Left colon (tissue), 2 donors: ENCODE measurements around the gene TEX36. TPM values are rescaled to one million over a fixed set of nuclear protein-coding genes. Genes with fewer than 3 reads are reported as not detected.

ENCODE experiments used
- ATAC-seq: fragments of 200-7000 bp; cut with Tn5 transposase; one replicate; pipeline ENCODE4 v1.9.1; 2020; ENCODE audit warnings: mild to moderate bottlenecking, moderate library complexity
- DNase-seq, 2 donors: peaks; one replicate each; pipeline ENCODE4 v3.0.0-alpha.2; 2020
- intact Hi-C, 2 donors: fragments of 100-400 bp; cut with DNase I in 1 of 2; cut with micrococcal nuclease in 1 of 2; formaldehyde crosslinking; loops; one replicate each; pipeline versions ENCODE4 v1.11.2 to v1.14.0; 2022; cut with DNase I, micrococcal nuclease
- total RNA-seq, 2 donors: library from RNA; stranded (reverse); fragmentation: NEBNext Ultra II Directional; extraction: Animal tissue kit (Norgen Biotek cat#: 25700); gene quantifications; one replicate each; pipeline ENCODE4 v1.2.1, GENCODE V29; 2021
- donor health status: DM: no; HTN: no; CAD: no.
- donor health status: DM: yes; HTN: yes; CAD: no.

TEX36 gene
- total RNA-seq, 2 donors from 2014 or later, result not detected

DNA sequence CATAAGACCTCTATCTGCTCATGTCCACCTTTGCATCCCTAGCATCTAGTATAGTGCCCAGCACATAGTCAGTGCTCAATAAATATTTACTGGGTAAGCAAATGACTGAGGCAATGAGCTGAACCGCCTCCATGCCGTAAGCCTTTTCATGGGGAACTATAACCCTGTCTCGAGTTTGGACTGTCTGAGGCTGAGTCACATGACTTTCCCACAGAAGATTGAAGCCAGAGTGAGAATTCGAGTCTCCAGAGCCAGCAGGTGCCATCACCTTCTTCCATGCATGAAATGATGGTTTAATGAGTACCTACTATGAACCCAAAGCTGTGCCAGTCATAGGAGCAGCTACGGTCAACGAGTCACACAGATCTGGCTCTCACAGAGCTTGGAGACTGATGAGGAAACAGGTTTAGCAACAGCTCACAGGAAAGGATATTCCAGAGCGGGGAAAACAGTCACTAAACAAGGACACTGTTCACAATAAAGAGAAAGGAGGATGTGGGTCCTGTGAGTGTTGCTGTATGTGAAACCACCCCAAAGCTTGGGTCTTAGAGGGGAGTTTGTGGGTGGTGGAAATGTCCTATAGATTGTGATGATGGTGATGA lies 75.2 kb downstream of the TEX36 start:
- intact Hi-C loops, result no loop called here
- ATAC-seq (no peak), DNase-seq (no peak)

DNA sequence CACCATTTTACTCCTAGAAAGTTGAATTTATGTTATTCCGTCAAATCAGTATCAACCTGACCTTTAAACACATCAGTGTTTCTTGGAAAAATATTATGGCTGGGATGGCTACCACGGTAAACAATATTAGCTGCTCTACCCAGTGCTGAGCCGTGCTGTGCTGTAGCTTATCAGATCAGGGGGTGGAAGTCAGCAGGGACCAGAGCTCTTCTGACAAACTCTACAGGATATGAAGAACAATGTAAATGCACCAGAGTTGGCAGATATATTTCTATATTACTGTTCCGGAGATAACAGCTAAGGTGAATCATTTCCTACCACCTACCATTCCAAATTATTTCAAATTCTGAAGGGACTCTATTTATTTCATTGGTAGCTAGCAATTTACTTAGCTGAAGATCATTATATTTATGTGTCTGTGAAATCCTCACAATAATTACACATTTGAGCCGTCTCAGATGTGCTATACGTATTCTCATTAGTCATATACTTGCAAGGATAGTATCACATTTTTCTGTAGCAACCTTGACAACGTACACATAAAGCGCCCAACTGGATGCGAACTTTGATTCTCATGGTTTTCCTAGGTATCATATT lies 76.5 kb downstream of the TEX36 start:
- intact Hi-C loops, result no loop called here
- DNase-seq (no peak), ATAC-seq (no peak)

Other genes starting within 250 kb of the TEX36 start
- gene EDRF1, start 36.5 kb upstream of the TEX36 start, total RNA-seq, result 10 to 100 TPM; 17.9 to 18.2 TPM
- gene MMP21, start 92.7 kb upstream of the TEX36 start, total RNA-seq, result not detected
- 10 to 100 TPM; 21.7 to 30.5 TPM for gene UROS, start 140.1 kb upstream of the TEX36 start, total RNA-seq
- 10 to 100 TPM; 31.4 to 34.4 TPM for gene BCCIP, start 140.4 kb upstream of the TEX36 start, total RNA-seq
- 10 to 100 TPM; 78.3 to 78.9 TPM for gene DHX32, start 198.1 kb upstream of the TEX36 start, total RNA-seq
- 1 to 10 TPM; 5.9 to 7.1 TPM for gene FANK1, start 213.4 kb upstream of the TEX36 start, total RNA-seq